Astrocyte (in vitro differentiated cells and primary cell): ENCODE results near the gene ARG2. TPM values are rescaled to one million over a fixed set of nuclear protein-coding genes. Genes with fewer than 3 reads are reported as not detected.

ENCODE experiments used
- DNase-seq: peaks from one replicate; pipeline ENCODE4 v3.0.0-alpha.2; 2010; ENCODE audit warnings: low read depth
- FAIRE-seq: peaks from 2 replicates; lab custom pipeline; 2011; peaks lifted over from hg19 to GRCh38; lab: Jason Lieb, UNC
- H2AFZ ChIP-seq: 2 replicates; pipeline ENCODE4 v1.6.0; 2012; ENCODE audit warnings: low read depth, low read length, inconsistent platforms
- H3K27ac ChIP-seq: 2 replicates; pipeline ENCODE4 v1.5.1; 2011; ENCODE audit warnings: low read depth, low read length, inconsistent platforms
- H3K27me3 ChIP-seq: 2 replicates; pipeline ENCODE4 v1.6.0; 2011; ENCODE audit warnings: low read length, inconsistent platforms; ENCODE audit not compliant: insufficient read depth
- H3K36me3 ChIP-seq: 2 replicates; pipeline ENCODE4 v1.5.1; 2011; ENCODE audit warnings: low read length, inconsistent platforms; ENCODE audit not compliant: insufficient read depth
- H3K4me1 ChIP-seq: 2 replicates; pipeline ENCODE4 v1.5.1; 2011; ENCODE audit warnings: low read length, inconsistent platforms; ENCODE audit not compliant: insufficient read depth
- H3K4me2 ChIP-seq: 2 replicates; pipeline ENCODE4 v1.6.0; 2012; ENCODE audit warnings: low read length, inconsistent platforms
- H3K4me3 ChIP-seq: 2 replicates; pipeline ENCODE4 v1.5.1; 2011; ENCODE audit warnings: low read depth, mild to moderate bottlenecking, low read length, inconsistent platforms; ENCODE audit not compliant: insufficient read depth
- H3K79me2 ChIP-seq: 2 replicates; pipeline ENCODE4 v1.6.0; 2012; ENCODE audit warnings: mild to moderate bottlenecking, low read length, inconsistent platforms; ENCODE audit not compliant: insufficient read depth
- H3K9ac ChIP-seq: 2 replicates; pipeline ENCODE4 v1.6.0; 2012; ENCODE audit warnings: mild to moderate bottlenecking, low read length, inconsistent platforms
- H3K9me3 ChIP-seq: 2 replicates; pipeline ENCODE4 v1.5.1; 2012; ENCODE audit warnings: low read depth, mild to moderate bottlenecking, low read length, inconsistent platforms; ENCODE audit not compliant: insufficient read depth
- H4K20me1 ChIP-seq: 2 replicates; pipeline ENCODE4 v1.6.0; 2012; ENCODE audit warnings: low read length, inconsistent platforms; ENCODE audit not compliant: insufficient read depth
- H3K27ac Mint-ChIP-seq: one replicate; pipeline ENCODE4 v1.8.0; 2021; ENCODE audit warnings: mild to moderate bottlenecking, mixed read lengths; ENCODE audit not compliant: unreplicated experiment
- H3K27me3 Mint-ChIP-seq: one replicate; pipeline ENCODE4 v1.8.0; 2021; ENCODE audit warnings: low read depth, mixed read lengths; ENCODE audit not compliant: unreplicated experiment
- H3K36me3 Mint-ChIP-seq: one replicate; pipeline ENCODE4 v1.8.0; 2021; ENCODE audit warnings: low read depth, mixed read lengths; ENCODE audit not compliant: unreplicated experiment
- H3K4me1 Mint-ChIP-seq: one replicate; pipeline ENCODE4 v1.8.0; 2021; ENCODE audit warnings: low read depth, mixed read lengths; ENCODE audit not compliant: unreplicated experiment
- H3K4me3 Mint-ChIP-seq: one replicate; pipeline ENCODE4 v1.8.0; 2021; ENCODE audit warnings: mild to moderate bottlenecking, moderate library complexity, mixed read lengths; ENCODE audit not compliant: unreplicated experiment
- H3K9me3 Mint-ChIP-seq: one replicate; pipeline ENCODE4 v1.8.0; 2021; ENCODE audit warnings: mild to moderate bottlenecking, mixed read lengths; ENCODE audit not compliant: unreplicated experiment
- EZH2 ChIP-seq: IDR thresholded peaks from 2 replicates; pipeline ENCODE4 v1.6.1; 2012; ENCODE audit warnings: mild to moderate bottlenecking, low read length, inconsistent platforms; ENCODE audit not compliant: insufficient read depth
- total RNA-seq: library from RNA; stranded (reverse); gene quantifications from 2 replicates; pipeline ENCODE4 v1.2.1, GENCODE V29; 2021
- TF ChIP-seq, protein P1 (sequence below): IDR thresholded peaks from 2 replicates; pipeline ENCODE4 v1.5.1; 2011; ENCODE audit warnings: low read depth, mild to moderate bottlenecking, inconsistent platforms, low read length, moderate library complexity; ENCODE audit not compliant: insufficient read depth

The ARG2 gene
- total RNA-seq, 1 donor from 2014 or later, result 11.6 TPM

DNA sequence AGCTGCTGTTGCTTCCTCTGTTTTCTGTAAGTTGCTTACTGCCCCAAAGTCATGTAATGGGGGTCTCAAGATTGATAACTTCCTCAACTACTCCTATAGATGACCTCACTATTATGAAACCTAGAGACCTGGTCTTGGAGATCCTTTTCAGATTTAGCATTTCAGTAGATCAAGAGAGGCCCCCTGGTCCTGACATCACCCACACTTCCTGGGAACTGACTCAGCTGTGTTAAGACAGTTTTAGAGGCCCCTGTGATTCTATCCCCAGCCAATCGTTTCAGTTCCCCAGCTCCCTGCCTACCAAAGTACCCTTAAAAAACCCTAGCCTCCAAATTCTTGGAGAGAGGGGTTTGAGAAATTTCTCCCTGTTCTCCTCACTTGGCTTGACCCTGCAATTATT is 9.2 kb upstream of the ARG2 start:
- no peak for TF ChIP-seq EZH2
- TF ChIP-seq, protein P1, sequence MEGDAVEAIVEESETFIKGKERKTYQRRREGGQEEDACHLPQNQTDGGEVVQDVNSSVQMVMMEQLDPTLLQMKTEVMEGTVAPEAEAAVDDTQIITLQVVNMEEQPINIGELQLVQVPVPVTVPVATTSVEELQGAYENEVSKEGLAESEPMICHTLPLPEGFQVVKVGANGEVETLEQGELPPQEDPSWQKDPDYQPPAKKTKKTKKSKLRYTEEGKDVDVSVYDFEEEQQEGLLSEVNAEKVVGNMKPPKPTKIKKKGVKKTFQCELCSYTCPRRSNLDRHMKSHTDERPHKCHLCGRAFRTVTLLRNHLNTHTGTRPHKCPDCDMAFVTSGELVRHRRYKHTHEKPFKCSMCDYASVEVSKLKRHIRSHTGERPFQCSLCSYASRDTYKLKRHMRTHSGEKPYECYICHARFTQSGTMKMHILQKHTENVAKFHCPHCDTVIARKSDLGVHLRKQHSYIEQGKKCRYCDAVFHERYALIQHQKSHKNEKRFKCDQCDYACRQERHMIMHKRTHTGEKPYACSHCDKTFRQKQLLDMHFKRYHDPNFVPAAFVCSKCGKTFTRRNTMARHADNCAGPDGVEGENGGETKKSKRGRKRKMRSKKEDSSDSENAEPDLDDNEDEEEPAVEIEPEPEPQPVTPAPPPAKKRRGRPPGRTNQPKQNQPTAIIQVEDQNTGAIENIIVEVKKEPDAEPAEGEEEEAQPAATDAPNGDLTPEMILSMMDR, result no peak
- no peak overlapping the region for H3K27ac Mint-ChIP-seq
- no peaks in the 10 kb centered on the region for H3K36me3 ChIP-seq
- H3K79me2 ChIP-seq, result no peaks in the 10 kb centered on the region
- H3K4me1 Mint-ChIP-seq, result no peaks in the 10 kb centered on the region
- DNase-seq (no peak), FAIRE-seq (no peak)
- H3K4me1 ChIP-seq, result no peaks in the 10 kb centered on the region
- H3K9me3 ChIP-seq, result no peaks in the 10 kb centered on the region
- no peak overlapping the region for H3K4me3 Mint-ChIP-seq
- no peaks in the 10 kb centered on the region for H3K36me3 Mint-ChIP-seq
- H3K27me3 ChIP-seq, result peaks cover 7% of the 10 kb centered on the region
- no peak overlapping the region for H3K9ac ChIP-seq
- H2AFZ ChIP-seq, result no peak overlapping the region
- no peaks in the 10 kb centered on the region for H3K9me3 Mint-ChIP-seq
- no peak overlapping the region for H3K4me3 ChIP-seq
- H4K20me1 ChIP-seq, result no peaks in the 10 kb centered on the region
- H3K27me3 Mint-ChIP-seq, result peaks cover 14% of the 10 kb centered on the region
- no peak overlapping the region for H3K27ac ChIP-seq
- no peak overlapping the region for H3K4me2 ChIP-seq

DNA sequence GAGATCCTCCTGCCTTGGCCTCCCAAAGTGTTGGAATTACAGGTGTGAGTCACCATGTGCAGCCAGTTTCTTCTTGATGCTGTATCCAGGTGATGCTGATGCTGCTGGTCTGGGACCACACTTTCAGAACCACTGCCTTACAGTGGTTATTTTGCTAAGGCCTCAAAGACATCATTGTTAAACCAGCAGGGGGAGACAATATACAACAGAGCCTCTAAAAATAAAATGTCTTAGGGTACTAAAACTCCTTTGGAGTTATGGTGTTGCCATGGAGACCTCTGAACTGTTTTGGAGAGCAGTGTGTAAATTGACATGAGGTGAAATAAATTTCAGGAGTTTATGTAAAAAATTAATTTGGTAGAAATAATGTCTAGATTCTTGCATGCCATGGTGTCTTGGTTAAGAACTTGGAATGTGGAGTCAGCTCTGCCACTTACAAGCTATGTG is 1.1 kb upstream of the ARG2 start:
- FAIRE-seq (no peak), DNase-seq (peak; percentile 63)
- H4K20me1 ChIP-seq, result no peaks in the 10 kb centered on the region
- peaks cover 2% of the 10 kb centered on the region for H3K27me3 ChIP-seq
- H3K27ac Mint-ChIP-seq, result peak overlapping the region; percentile 86
- no peak overlapping the region for H3K4me3 ChIP-seq
- no peak overlapping the region for H3K9ac ChIP-seq
- H3K36me3 ChIP-seq, result no peaks in the 10 kb centered on the region
- H3K27me3 Mint-ChIP-seq, result peaks cover 4% of the 10 kb centered on the region
- no peaks in the 10 kb centered on the region for H3K36me3 Mint-ChIP-seq
- TF ChIP-seq, protein P1, result peak; percentile 76
- TF ChIP-seq EZH2, result no peak
- no peak overlapping the region for H2AFZ ChIP-seq
- no peaks in the 10 kb centered on the region for H3K9me3 ChIP-seq
- H3K4me1 ChIP-seq, result peaks cover 15% of the 10 kb centered on the region
- peak overlapping the region; percentile 90 for H3K4me3 Mint-ChIP-seq
- H3K4me1 Mint-ChIP-seq, result peaks cover 15% of the 10 kb centered on the region
- H3K27ac ChIP-seq, result no peak overlapping the region
- no peak overlapping the region for H3K4me2 ChIP-seq
- no peaks in the 10 kb centered on the region for H3K9me3 Mint-ChIP-seq
- no peaks in the 10 kb centered on the region for H3K79me2 ChIP-seq

DNA sequence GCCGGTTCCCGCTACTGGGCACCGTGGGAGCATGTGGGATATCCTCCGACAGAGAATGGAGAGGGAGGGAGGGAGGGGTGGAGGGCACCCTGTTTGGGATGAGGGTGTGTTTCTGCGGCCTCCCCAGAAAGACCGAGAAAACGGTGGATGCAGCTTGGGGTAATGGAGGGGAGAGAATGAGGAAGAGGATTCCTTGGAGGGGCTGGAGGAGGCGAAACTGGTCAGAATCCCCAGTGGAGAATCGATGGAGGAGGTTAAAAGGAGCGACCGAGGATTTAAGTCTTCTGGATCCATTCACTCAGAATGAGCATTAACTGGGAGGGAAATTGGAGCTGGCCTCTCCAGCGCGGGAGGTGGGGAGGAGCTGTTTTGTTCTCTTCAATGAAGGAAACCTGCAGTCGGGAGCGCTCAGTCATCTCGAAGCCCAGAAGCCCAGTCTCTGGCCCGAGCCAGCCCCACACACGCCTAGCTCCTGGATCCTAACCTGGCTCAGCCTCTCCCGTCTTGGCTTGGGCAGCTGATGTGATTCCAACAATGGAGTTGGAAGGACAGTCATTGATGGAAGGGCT is 581 bp downstream of the ARG2 start:
- H3K27ac Mint-ChIP-seq, result peak overlapping the region; percentile 45
- Histone ChIP-seq H4K20me1 (no peaks in the 10 kb centered on the region), H3K4me1 (peaks cover 15% of the 10 kb centered on the region), H3K27me3 (peaks cover 2% of the 10 kb centered on the region), H2AFZ (peak overlapping the region; percentile 96), H3K36me3 (no peaks in the 10 kb centered on the region), H3K4me3 (peak overlapping the region; percentile 70), H3K9me3 (no peaks in the 10 kb centered on the region), H3K9ac (peak overlapping the region; percentile 74), H3K27ac (no peak overlapping the region), H3K4me2 (peak overlapping the region; percentile 99), H3K79me2 (no peaks in the 10 kb centered on the region)
- H3K36me3 Mint-ChIP-seq, result peaks cover 3% of the 10 kb centered on the region
- H3K9me3 Mint-ChIP-seq, result no peaks in the 10 kb centered on the region
- peaks cover 15% of the 10 kb centered on the region for H3K4me1 Mint-ChIP-seq
- FAIRE-seq (no peak), DNase-seq (no peak)
- H3K4me3 Mint-ChIP-seq, result peak overlapping the region; percentile 90
- no peak for TF ChIP-seq EZH2
- TF ChIP-seq, protein P1, result no peak
- no peaks in the 10 kb centered on the region for H3K27me3 Mint-ChIP-seq
